Endothelial cell of umbilical vein (primary cell): Measurements from ENCODE around the gene PRUNE2. TPM values are rescaled to one million over a fixed set of nuclear protein-coding genes. Genes with fewer than 3 reads are reported as not detected.

Source experiments
- BruUV-seq: library from RNA; stranded (reverse); fragments of 400-500 nt; replicated peaks from 2 replicates; lab custom pipeline; 2021; lab: Mats Ljungman, UMichigan
- CTCF ChIA-PET: fragments of 300-600, 350-600 bp; sonication (Branson Sonifier 250); formaldehyde crosslinking; loops from one replicate; lab custom pipeline; 2021; ENCODE audit warnings: antibody characterized with exemption, inconsistent platforms; lab: Charles Lee
- POLR2A ChIA-PET: fragments of 300-600, 350-600 bp; sonication (Branson Sonifier 250); formaldehyde crosslinking; loops from one replicate; lab custom pipeline; 2021; ENCODE audit warnings: antibody characterized with exemption, inconsistent platforms; lab: Charles Lee
- DNase-seq: peaks from one replicate; pipeline ENCODE4 v3.0.0-alpha.2; 2011; ENCODE audit warnings: low read depth, low spot score
- FAIRE-seq: peaks from 2 replicates; lab custom pipeline; 2011; peaks lifted over from hg19 to GRCh38; lab: Jason Lieb, UNC
- H2AFZ ChIP-seq: 2 replicates; pipeline ENCODE4 v1.6.0; 2012; ENCODE audit warnings: low read depth, low read length, control low read depth, inconsistent platforms
- H3K27ac ChIP-seq: 2 replicates; pipeline ENCODE4 v1.5.1; 2011; ENCODE audit warnings: low read depth, mild to moderate bottlenecking, control low read depth, low read length, moderate library complexity; ENCODE audit not compliant: insufficient read depth
- H3K27me3 ChIP-seq, 2 experiments: 2 replicates each; pipeline versions ENCODE4 v1.6.0 to v1.6.1; 2011; ENCODE audit warnings: low read length in 2 of 2, mixed read lengths in 1 of 2; ENCODE audit not compliant: control insufficient read depth in 2 of 2, insufficient read depth in 2 of 2
- H3K36me3 ChIP-seq, 2 experiments: 2 replicates in 1 of 2; 3 replicates in 1 of 2; pipeline ENCODE4 v1.5.1; 2011; ENCODE audit warnings: low read length in 2 of 2, mild to moderate bottlenecking in 1 of 2, moderate library complexity in 1 of 2; ENCODE audit not compliant: control insufficient read depth in 2 of 2, insufficient read depth in 2 of 2; ENCODE audit errors: extremely low read depth in 1 of 2
- H3K4me1 ChIP-seq: 3 replicates; pipeline ENCODE4 v1.5.1; 2011; ENCODE audit warnings: mild to moderate bottlenecking, low read length; ENCODE audit not compliant: control insufficient read depth, insufficient read depth; ENCODE audit errors: extremely low read depth
- H3K4me2 ChIP-seq: 2 replicates; pipeline ENCODE4 v1.6.1; 2011; ENCODE audit warnings: low read length, control low read depth, mixed read lengths; ENCODE audit not compliant: insufficient read depth
- H3K4me3 ChIP-seq, 3 experiments: fragments of 200-600 bp in 1 of 3; sonication (generic), shearing (Covaris generic) in 1 of 3; replicated peaks in 1 of 3; 2 replicates each; pipeline ENCODE4 v1.5.1; 2011 to 2016; ENCODE audit warnings: control low read depth in 3 of 3, low read length in 3 of 3, mild to moderate bottlenecking in 2 of 3, inconsistent platforms in 1 of 3, low read depth in 1 of 3, moderate library complexity in 1 of 3; ENCODE audit not compliant: insufficient read depth in 1 of 3
- H3K79me2 ChIP-seq: 2 replicates; pipeline ENCODE4 v1.6.0; 2012; ENCODE audit warnings: low read length, inconsistent platforms; ENCODE audit not compliant: control insufficient read depth, insufficient read depth
- H3K9ac ChIP-seq: replicated peaks from 2 replicates; pipeline ENCODE3; 2011; ENCODE audit warnings: low read length, control low read depth; ENCODE audit not compliant: insufficient read depth; ENCODE audit errors: extremely low read depth
- H3K9me1 ChIP-seq: replicated peaks from 3 replicates; pipeline ENCODE4 v1.6.0; 2011; ENCODE audit warnings: mild to moderate bottlenecking, low read length; ENCODE audit not compliant: control insufficient read depth, insufficient read depth; ENCODE audit errors: extremely low read depth
- H3K9me3 ChIP-seq: replicated peaks from 2 replicates; pipeline ENCODE4 v1.5.1; 2012; ENCODE audit warnings: low read length, inconsistent platforms; ENCODE audit not compliant: control insufficient read depth, insufficient read depth
- H4K20me1 ChIP-seq: replicated peaks from 2 replicates; pipeline ENCODE3; 2011; ENCODE audit warnings: mild to moderate bottlenecking, low read length; ENCODE audit not compliant: control insufficient read depth, insufficient read depth; ENCODE audit errors: extremely low read depth
- EZH2 ChIP-seq: IDR thresholded peaks from 2 replicates; pipeline ENCODE4 v1.6.1; 2012; ENCODE audit warnings: borderline replicate concordance, low read depth, mild to moderate bottlenecking, moderate library complexity, low read length, inconsistent platforms; ENCODE audit not compliant: severe bottlenecking
- JUN ChIP-seq: IDR thresholded peaks from 2 replicates; pipeline ENCODE4 v1.6.1; 2011; ENCODE audit warnings: borderline replicate concordance, low read depth; ENCODE audit not compliant: insufficient read length, insufficient read depth
- MYC ChIP-seq: IDR thresholded peaks from one replicate; pipeline ENCODE4 v1.6.1; 2011; ENCODE audit warnings: mild to moderate bottlenecking, low read depth, low read length
- POLR2AphosphoS5 ChIP-seq: IDR thresholded peaks from 2 replicates; pipeline ENCODE4 v1.6.1; 2012; ENCODE audit warnings: low read depth, mild to moderate bottlenecking, control low read depth, low read length, moderate library complexity; ENCODE audit not compliant: insufficient read depth
- dilution Hi-C: fragments of 300-500 bp; cut with MboI; formaldehyde crosslinking; loops from one replicate; pipeline ENCODE4 v1.15.0; 2019; ENCODE audit warnings: low sequenced_read_pairs; ENCODE audit not compliant: extremely low pct_ligation_motif_present
- intact Hi-C: fragments of 100-400 bp; cut with micrococcal nuclease; formaldehyde crosslinking; loops from one replicate; pipeline ENCODE4 v1.10.0; 2022
- polyA plus RNA-seq, 4 experiments: library from polyadenylated mRNA; depleted of rRNA in 3 of 4; stranded (reverse) in 3 of 4; unstranded in 1 of 4; fragments of >200 nt; gene quantifications; 2 replicates each; pipeline versions ENCODE4 v1.2.1 to v1.2.3, GENCODE V29; 2011 to 2012; ENCODE audit warnings: missing spikeins in 1 of 4
- total RNA-seq: library from RNA; stranded (reverse); gene quantifications from 2 replicates; pipeline ENCODE4 v1.2.3, GENCODE V29; 2021
- TF ChIP-seq, protein P1 (sequence below): IDR thresholded peaks from 2 replicates; pipeline ENCODE4 v1.6.1; 2011; ENCODE audit not compliant: insufficient read depth, insufficient read length

The PRUNE2 gene
- total and polyA plus RNA-seq, 2 donors (not counting 3 experiments of a cell fraction or from before 2014, with no cell fraction given), result 15.8 to 21.7 TPM

DNA sequence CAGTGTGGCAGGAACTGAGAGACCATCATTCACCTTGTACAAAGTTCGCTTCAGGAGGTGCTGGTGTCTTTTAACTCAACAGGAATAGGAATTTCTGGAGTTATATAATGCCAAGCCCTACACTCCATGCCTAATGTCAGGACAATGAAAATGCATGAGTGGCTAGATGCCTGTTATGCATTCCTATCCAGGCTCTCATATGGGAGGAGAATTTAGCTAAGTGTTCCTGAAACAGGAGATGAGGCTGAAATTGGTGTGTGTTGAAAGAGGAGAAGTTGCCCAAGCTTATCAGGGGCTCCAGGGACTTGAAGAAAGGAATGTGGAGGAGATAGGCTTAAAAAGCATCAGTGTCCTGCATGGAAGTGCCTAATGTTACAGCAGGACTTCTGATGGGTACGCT, 26.8 kb upstream of the PRUNE2 start:
- H3K27ac ChIP-seq, result no peak overlapping the region
- H3K79me2 ChIP-seq, result no peaks in the 10 kb centered on the region
- H3K4me2 ChIP-seq, result no peak overlapping the region
- H2AFZ ChIP-seq, result no peak overlapping the region
- no peaks in the 10 kb centered on the region for H3K9me1 ChIP-seq
- H3K4me1 ChIP-seq, result no peaks in the 10 kb centered on the region
- BruUV-seq, result no TSS peak
- FAIRE-seq, result no peak
- no peak for DNase-seq
- no peaks in the 10 kb centered on the region for H3K36me3 ChIP-seq
- no peaks in the 10 kb centered on the region for H3K27me3 ChIP-seq
- H4K20me1 ChIP-seq, result no peaks in the 10 kb centered on the region
- H3K4me3 ChIP-seq, result no peak overlapping the region
- H3K9ac ChIP-seq, result no peak overlapping the region
- ChIA-PET POLR2A (no interaction called here), CTCF (no interaction called here)
- dilution Hi-C loops, result no loop called here
- H3K9me3 ChIP-seq, result no peaks in the 10 kb centered on the region
- intact Hi-C loops, result no loop called here
- no peak for TF ChIP-seq MYC
- TF ChIP-seq POLR2AphosphoS5, result no peak
- TF ChIP-seq, protein P1, sequence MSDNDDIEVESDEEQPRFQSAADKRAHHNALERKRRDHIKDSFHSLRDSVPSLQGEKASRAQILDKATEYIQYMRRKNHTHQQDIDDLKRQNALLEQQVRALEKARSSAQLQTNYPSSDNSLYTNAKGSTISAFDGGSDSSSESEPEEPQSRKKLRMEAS, result no peak

DNA sequence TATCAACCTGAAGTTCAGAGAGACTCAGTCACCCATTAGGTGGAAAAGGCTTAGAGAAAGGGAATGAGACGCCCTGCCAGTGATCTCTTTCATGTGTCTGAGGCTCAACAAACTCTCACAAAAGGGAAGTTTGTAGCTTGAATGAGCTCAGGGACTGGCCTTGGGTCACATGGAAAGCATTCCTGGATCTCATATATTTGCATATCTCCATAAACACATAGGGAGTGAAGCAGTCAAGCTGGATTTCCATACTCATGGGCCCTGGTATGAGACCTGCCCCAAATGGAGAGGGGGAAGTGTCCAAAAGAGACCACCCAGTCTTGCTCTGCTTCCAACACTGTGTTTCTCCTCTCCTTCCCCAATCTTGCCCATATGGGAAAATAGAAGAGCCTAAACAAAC, 26.4 kb upstream of the PRUNE2 start:
- H3K27ac ChIP-seq, result no peak overlapping the region
- FAIRE-seq (no peak), DNase-seq (no peak)
- ChIA-PET CTCF (no interaction called here), POLR2A (no interaction called here)
- no peaks in the 10 kb centered on the region for H3K27me3 ChIP-seq
- no peak overlapping the region for H2AFZ ChIP-seq
- TF ChIP-seq JUN (no peak), EZH2 (no peak)
- TF ChIP-seq, protein P1, result no peak
- H4K20me1 ChIP-seq, result no peaks in the 10 kb centered on the region
- H3K4me1 ChIP-seq, result no peaks in the 10 kb centered on the region
- H3K9ac ChIP-seq, result no peak overlapping the region
- dilution Hi-C loops, result no loop called here
- H3K79me2 ChIP-seq, result no peaks in the 10 kb centered on the region
- intact Hi-C loops, result no loop called here
- H3K4me3 ChIP-seq, result no peak overlapping the region
- no peak overlapping the region for H3K4me2 ChIP-seq
- H3K36me3 ChIP-seq, result no peaks in the 10 kb centered on the region
- BruUV-seq, result no TSS peak
- no peaks in the 10 kb centered on the region for H3K9me1 ChIP-seq
- H3K9me3 ChIP-seq, result no peaks in the 10 kb centered on the region
